GM12864 (cell line): ENCODE measurements around the gene TBX6.

Source experiments
- DNase-seq: peaks from one replicate; pipeline ENCODE4 v3.0.0-alpha.2; 2011; ENCODE audit warnings: low read depth
- H3K4me3 ChIP-seq: 2 replicates; pipeline ENCODE4 v1.5.1; 2011; ENCODE audit warnings: mild to moderate bottlenecking, low read depth, low read length, control low read depth
- TF ChIP-seq, protein P1 (sequence below): IDR thresholded peaks from 2 replicates; pipeline ENCODE4 v1.5.1; 2011; ENCODE audit warnings: low read depth, mild to moderate bottlenecking, moderate library complexity, low read length, control low read depth, inconsistent platforms; ENCODE audit errors: missing control alignments

TBX6 gene

DNA sequence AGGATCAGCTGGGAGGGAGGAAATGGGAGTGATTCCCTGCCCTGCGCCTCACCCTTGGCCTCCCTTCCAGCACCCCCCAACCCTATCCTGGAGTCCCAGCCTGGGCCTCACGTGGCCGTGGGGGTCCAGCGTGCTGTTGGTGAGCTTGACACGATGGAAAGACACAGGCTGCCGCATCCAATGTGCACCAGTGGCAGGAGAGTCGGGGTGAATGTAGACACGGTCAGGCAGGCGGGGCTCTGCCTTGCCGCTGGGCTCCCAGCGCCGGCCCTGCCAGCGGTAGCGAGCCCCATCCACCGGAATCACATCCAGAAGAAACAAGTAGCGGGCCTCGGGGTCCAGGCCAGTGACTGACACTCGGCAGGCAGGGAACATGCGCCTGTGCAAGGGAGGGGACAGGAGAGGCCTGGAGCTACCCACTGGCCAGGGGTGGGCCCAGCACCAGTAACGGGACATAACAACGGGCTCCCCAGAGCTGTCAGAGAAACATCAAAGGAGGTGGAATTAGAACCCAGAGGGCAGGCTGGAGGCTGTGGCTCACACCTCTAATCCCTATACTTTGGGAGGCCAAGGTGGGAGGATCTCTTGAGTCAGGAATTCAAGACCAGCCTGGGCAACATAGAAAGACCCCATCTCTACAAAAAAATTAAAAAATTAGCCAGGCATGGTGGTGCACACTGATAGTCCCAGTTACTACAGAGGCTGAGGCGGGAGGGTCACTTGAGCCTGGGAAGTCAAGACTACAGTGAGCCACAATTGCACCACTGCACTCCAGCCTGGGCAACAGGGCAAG lies 2.7 kb downstream of the TBX6 start:
- no peak overlapping the region for H3K4me3 ChIP-seq
- DNase-seq, result no peak
- TF ChIP-seq, protein P1, sequence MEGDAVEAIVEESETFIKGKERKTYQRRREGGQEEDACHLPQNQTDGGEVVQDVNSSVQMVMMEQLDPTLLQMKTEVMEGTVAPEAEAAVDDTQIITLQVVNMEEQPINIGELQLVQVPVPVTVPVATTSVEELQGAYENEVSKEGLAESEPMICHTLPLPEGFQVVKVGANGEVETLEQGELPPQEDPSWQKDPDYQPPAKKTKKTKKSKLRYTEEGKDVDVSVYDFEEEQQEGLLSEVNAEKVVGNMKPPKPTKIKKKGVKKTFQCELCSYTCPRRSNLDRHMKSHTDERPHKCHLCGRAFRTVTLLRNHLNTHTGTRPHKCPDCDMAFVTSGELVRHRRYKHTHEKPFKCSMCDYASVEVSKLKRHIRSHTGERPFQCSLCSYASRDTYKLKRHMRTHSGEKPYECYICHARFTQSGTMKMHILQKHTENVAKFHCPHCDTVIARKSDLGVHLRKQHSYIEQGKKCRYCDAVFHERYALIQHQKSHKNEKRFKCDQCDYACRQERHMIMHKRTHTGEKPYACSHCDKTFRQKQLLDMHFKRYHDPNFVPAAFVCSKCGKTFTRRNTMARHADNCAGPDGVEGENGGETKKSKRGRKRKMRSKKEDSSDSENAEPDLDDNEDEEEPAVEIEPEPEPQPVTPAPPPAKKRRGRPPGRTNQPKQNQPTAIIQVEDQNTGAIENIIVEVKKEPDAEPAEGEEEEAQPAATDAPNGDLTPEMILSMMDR, result no peak

DNA sequence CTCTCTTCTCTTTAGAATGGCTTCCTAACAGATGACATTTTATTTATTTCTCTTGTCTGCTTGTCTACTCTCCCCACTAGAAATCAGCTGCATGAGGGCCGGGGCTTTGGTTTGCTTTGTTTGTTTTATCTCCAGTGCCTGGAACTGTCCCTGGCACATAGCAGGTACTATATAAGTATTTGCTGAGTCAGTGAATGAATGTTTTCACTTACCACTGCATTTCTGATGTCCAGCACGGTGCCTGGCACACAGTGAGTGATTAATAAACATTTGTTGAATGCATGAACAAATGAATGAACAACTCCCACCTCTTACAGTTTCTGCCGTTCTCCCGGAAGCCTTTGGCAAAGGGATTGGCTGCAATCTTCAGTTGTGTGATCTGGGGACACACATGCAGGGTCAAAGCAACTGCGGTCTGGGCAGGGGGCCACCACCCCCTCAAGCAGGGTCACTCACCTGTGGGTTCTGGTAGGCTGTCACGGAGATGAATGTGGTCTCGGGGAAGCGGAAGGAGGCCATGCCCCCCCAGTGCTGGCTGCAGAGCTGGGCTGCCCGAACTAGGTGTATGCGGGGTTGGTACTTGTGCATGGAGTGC lies 3.4 kb downstream of the TBX6 start:
- TF ChIP-seq, protein P1, result no peak
- H3K4me3 ChIP-seq, result no peak overlapping the region
- no peak for DNase-seq

DNA sequence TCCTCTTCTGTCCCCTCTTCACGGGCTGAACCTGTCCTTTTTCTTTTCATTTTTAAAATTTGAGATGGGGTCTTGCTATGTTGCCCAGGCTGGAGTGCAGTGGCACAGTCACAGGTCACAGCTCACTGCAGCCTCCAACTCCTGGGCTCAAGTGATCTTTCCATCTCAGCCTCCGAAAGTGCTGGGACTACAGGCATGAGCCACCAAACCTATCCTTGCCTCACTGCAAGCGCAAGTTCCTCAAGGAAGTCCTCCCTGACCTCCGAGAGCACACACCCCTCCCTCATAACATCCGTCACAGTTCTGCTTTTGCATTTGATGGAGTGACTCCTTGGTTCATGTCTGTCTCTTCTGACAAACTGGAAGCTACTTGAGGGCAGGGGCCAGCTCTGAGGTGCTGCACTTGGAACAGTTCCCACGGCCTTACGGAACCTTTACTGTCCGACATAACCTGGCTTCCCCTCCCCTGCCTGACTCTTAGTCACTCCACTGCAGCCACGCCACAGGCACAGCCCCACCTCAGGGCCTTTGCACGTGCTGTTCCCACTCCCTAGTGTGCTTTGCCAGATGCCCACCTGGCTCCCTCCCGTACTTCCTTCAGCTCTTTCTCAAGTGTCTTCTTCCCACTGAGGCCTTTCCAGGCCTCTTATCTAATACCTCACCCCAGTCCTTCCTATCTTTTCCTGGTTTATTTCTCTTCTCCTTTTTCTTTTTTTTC lies 4.4 kb downstream of the TBX6 start:
- TF ChIP-seq, protein P1, result no peak
- H3K4me3 ChIP-seq, result no peak overlapping the region
- DNase-seq, result no peak

DNA sequence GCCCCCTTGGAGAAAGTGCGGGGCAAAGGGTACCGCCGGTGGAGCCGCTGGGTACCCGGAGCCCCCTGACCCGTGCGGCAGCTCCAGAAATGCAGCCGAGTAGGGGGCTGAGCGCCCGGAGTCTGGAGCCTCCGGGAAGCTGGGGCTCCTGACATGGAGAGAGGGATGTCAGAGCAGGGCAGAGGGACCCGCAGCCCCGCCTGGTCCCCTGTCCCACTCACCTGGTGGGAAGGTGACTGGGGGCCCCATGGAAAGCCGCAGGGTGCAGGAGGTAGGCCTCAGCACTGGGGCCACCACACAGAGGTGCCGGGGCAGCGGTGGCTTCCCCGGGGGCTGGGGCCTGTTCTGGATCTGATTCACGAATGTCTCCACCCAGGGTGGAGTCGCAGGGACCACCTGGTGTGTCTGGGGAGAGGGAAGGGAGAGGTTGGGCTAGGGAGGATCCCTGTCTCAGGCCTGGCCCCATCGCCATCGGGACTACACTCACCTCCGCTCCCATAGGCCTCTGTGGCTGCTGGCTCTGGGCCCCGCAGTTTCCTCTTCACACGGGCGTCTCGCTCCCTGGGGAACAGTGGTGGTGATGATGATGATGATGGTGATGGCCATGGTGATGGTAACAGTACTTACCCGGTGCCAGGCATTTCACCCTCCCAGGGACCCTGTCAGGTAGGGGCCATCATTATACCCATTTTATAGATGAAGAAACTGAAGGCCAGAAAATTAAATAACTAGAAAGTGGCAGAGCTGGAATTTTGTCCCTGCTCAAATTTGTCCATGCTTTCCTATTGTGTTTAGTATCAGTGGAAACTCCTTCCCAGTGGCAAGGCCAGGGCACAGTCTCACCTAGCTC lies 5.2 kb downstream of the TBX6 start:
- H3K4me3 ChIP-seq, result no peak overlapping the region
- TF ChIP-seq, protein P1, result no peak
- DNase-seq, result no peak

DNA sequence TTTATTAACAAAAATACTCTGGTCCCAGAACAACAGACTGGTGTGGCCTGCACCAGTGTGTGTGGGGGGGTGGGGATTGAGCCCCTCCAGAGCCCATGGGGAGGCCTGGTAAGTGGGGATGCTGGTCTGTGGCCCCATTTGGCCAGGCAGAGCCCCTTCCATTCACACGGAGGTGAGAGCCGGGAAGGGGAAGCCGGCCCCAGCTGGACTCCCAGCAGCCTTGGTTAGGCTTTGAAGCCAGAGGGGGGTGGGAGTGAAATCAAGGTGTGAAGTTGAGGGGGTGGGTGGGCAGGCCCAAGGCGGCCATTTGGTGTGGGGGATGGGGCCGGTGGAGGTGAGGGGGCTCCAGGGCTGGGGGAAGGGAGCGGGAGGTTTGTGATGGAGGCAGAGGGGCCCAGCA lies 5.9 kb downstream of the TBX6 start:
- DNase-seq, result no peak
- H3K4me3 ChIP-seq, result no peak overlapping the region
- TF ChIP-seq, protein P1, result no peak

DNA sequence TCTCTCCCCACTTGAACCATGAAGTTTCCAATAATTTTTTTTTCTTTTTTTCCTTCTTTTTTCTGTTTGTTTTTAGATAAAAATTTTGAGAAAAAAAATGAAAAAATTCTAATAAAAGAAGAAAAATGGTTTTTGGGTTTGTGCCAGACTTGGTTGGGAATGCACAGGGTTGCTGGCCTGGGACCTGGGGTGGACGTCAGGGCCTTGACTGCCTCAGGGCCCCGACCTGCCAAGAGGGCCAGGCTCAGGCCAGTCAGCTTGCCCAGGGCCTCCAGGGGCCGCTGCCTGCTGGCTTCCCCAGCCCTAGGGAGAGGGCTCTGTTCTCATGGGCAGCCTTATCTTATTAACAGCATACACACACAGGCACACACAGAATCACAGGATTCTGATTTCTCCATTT lies 6.5 kb downstream of the TBX6 start:
- TF ChIP-seq, protein P1, result no peak
- DNase-seq, result no peak
- no peak overlapping the region for H3K4me3 ChIP-seq
